SK-N-SH treated with all-trans-retinoic acid at 6 μM for 48 hours (cell line): ENCODE results near the gene TOPAZ1.

Experiments
- ATAC-seq: fragments of 200-7000 bp; cut with Tn5 transposase; 3 replicates; pipeline ENCODE4 v1.9.1; 2020; ENCODE audit warnings: mild to moderate bottlenecking, moderate library complexity
- ARNTL ChIP-seq: fragments of 450-650 bp; formaldehyde crosslinking; IDR thresholded peaks from 2 replicates; pipeline ENCODE4 v1.5.0; 2020; ENCODE audit warnings: low read depth, mild to moderate bottlenecking, moderate library complexity, borderline replicate concordance
- BACH2 ChIP-seq: fragments of 250-450 bp; sonication (Bioruptor Pico); IDR thresholded peaks from 2 replicates; pipeline ENCODE4 v1.9.0; 2021; ENCODE audit warnings: mild to moderate bottlenecking, borderline replicate concordance
- CSDC2 ChIP-seq: fragments of 250-450 bp; sonication (Bioruptor Pico); IDR thresholded peaks from 2 replicates; pipeline ENCODE4 v1.5.0; 2020; ENCODE audit warnings: mild to moderate bottlenecking, moderate library complexity
- CSRNP3 ChIP-seq: fragments of 250-450 bp; sonication (Bioruptor Pico); IDR thresholded peaks from 2 replicates; pipeline ENCODE4 v1.5.1; 2021; ENCODE audit warnings: mild to moderate bottlenecking, moderate library complexity
- ESRRG ChIP-seq: fragments of 250-450 bp; sonication (Bioruptor Pico); IDR thresholded peaks from 2 replicates; pipeline ENCODE4 v1.6.1; 2021; ENCODE audit warnings: mild to moderate bottlenecking
- GLIS3 ChIP-seq: fragments of 250-450 bp; sonication (Bioruptor Pico); IDR thresholded peaks from 2 replicates; pipeline ENCODE4 v1.5.0; 2020; ENCODE audit warnings: mild to moderate bottlenecking, moderate library complexity
- ISL1 ChIP-seq: fragments of 250-450 bp; sonication (Bioruptor Pico); IDR thresholded peaks from 2 replicates; pipeline ENCODE4 v2.1.2; 2022; ENCODE audit warnings: mild to moderate bottlenecking, moderate library complexity
- PATZ1 ChIP-seq: fragments of 250-450 bp; sonication (Bioruptor Pico); IDR thresholded peaks from 2 replicates; pipeline ENCODE4 v1.8.0; 2020; ENCODE audit warnings: mild to moderate bottlenecking, moderate library complexity, borderline replicate concordance
- POU6F1 ChIP-seq: fragments of 250-450 bp; sonication (Bioruptor Pico); IDR thresholded peaks from 2 replicates; pipeline ENCODE4 v1.8.0; 2021; ENCODE audit warnings: low read depth, mild to moderate bottlenecking, moderate library complexity, borderline replicate concordance
- PPARA ChIP-seq: fragments of 250-450 bp; sonication (Bioruptor Pico); IDR thresholded peaks from 2 replicates; pipeline ENCODE4 v1.5.0; 2020; ENCODE audit warnings: mild to moderate bottlenecking, borderline replicate concordance
- RARB ChIP-seq: fragments of 250-450 bp; sonication (Bioruptor Pico); IDR thresholded peaks from 2 replicates; pipeline ENCODE4 v1.8.0; 2021; ENCODE audit warnings: mild to moderate bottlenecking, moderate library complexity
- SNAI2 ChIP-seq: fragments of 250-450 bp; sonication (Bioruptor Pico); IDR thresholded peaks from 2 replicates; pipeline ENCODE4 v1.5.0; 2020; ENCODE audit warnings: mild to moderate bottlenecking, moderate library complexity
- TCF4 ChIP-seq: fragments of 250-450 bp; sonication (Bioruptor Pico); IDR thresholded peaks from 2 replicates; pipeline ENCODE4 v1.8.0; 2021; ENCODE audit warnings: mild to moderate bottlenecking, moderate library complexity, borderline replicate concordance
- TOX ChIP-seq: fragments of 250-450 bp; sonication (Bioruptor Pico); IDR thresholded peaks from 2 replicates; pipeline ENCODE4 v1.8.0; 2021; ENCODE audit warnings: mild to moderate bottlenecking, moderate library complexity, borderline replicate concordance
- TSHZ2 ChIP-seq: fragments of 250-450 bp; sonication (Bioruptor Pico); IDR thresholded peaks from 2 replicates; pipeline ENCODE4 v1.5.0; 2020; ENCODE audit warnings: mild to moderate bottlenecking, moderate library complexity
- ZC3H10 ChIP-seq: fragments of 250-450 bp; sonication (Bioruptor Pico); IDR thresholded peaks from 2 replicates; pipeline ENCODE4 v1.5.1; 2021; ENCODE audit warnings: mild to moderate bottlenecking, moderate library complexity
- ZFP3 ChIP-seq: fragments of 250-450 bp; sonication (Bioruptor Pico); IDR thresholded peaks from 2 replicates; pipeline ENCODE4 v1.5.0; 2020; ENCODE audit warnings: mild to moderate bottlenecking, moderate library complexity
- ZFP30 ChIP-seq: fragments of 450-650 bp; formaldehyde crosslinking; IDR thresholded peaks from 2 replicates; pipeline ENCODE4 v1.5.0; 2022; ENCODE audit warnings: mild to moderate bottlenecking, moderate library complexity
- ZNF8 ChIP-seq: fragments of 450-650 bp; formaldehyde crosslinking; IDR thresholded peaks from 2 replicates; pipeline ENCODE4 v1.5.0; 2020; ENCODE audit warnings: mild to moderate bottlenecking, moderate library complexity
- TF ChIP-seq, protein P1 (sequence below): fragments of 250-450 bp; sonication (Bioruptor Pico); IDR thresholded peaks from 2 replicates; pipeline ENCODE4 v1.5.1; 2020; ENCODE audit warnings: low read depth, mild to moderate bottlenecking, moderate library complexity

TOPAZ1 gene

GRCh38 chr3:44242721-44243120, 1.0 kb downstream of the TOPAZ1 start:
- no peak for TF ChIP-seq PPARA
- no peak for TF ChIP-seq ZC3H10 (CRISPR knock-in tag)

GRCh38 chr3:44248152-44248551, 6.5 kb downstream of the TOPAZ1 start:
- no peak for ATAC-seq
- TF ChIP-seq PATZ1 (CRISPR knock-in tag) (no peak), ZFP30 (no peak), BACH2 (CRISPR knock-in tag) (no peak), ZNF8 (CRISPR knock-in tag) (no peak), SNAI2 (CRISPR knock-in tag) (no peak), CSDC2 (CRISPR knock-in tag) (no peak), TSHZ2 (CRISPR knock-in tag) (no peak), ZC3H10 (CRISPR knock-in tag) (no peak), ESRRG (CRISPR knock-in tag) (no peak), TCF4 (no peak), ARNTL (CRISPR knock-in tag) (no peak), ISL1 (CRISPR knock-in tag) (no peak), ZFP3 (no peak)
- TF ChIP-seq, protein P1, sequence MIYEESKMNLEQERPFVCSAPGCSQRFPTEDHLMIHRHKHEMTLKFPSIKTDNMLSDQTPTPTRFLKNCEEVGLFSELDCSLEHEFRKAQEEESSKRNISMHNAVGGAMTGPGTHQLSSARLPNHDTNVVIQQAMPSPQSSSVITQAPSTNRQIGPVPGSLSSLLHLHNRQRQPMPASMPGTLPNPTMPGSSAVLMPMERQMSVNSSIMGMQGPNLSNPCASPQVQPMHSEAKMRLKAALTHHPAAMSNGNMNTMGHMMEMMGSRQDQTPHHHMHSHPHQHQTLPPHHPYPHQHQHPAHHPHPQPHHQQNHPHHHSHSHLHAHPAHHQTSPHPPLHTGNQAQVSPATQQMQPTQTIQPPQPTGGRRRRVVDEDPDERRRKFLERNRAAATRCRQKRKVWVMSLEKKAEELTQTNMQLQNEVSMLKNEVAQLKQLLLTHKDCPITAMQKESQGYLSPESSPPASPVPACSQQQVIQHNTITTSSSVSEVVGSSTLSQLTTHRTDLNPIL: no peak

More at GRCh38 chr3:44242721-44243120, 1.0 kb downstream of the TOPAZ1 start:
- no peak for ATAC-seq

DNA sequence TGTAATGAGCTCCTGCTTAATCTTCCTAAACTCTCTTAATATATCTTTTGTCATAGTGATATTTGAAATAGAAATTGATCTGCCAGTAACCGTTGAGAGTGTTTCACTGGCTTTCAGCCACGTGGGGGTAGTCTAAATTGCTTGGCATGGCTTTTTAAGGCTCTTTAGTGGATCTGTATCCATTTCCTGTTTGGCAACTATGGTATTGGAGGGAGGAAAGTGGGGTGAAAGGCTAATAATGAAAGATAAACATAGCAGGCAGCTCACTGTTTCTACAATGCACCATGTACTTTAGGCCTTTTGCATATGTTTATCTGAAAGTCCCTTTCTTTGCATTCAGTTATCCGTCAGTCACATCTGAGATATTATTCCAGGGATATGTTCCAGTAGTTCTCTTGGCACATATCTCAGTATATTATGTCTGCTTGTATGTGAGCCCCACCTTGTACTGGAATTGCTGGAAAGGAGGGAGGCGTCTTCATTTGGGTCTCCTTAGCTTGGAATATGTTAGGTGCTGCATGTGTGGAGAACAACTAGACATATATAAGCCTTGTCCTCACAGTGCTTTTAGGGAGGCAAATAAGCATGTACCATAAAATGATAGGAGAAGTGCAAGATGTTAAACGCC, 10.8 kb downstream of the TOPAZ1 start:
- ATAC-seq: no peak
- no peak for TF ChIP-seq ISL1 (CRISPR knock-in tag)
- no peak for TF ChIP-seq PPARA
- no peak for TF ChIP-seq ZC3H10 (CRISPR knock-in tag)
- TF ChIP-seq CSRNP3: no peak
- no peak for TF ChIP-seq BACH2 (CRISPR knock-in tag)

GRCh38 chr3:44259404-44259803, 17.7 kb downstream of the TOPAZ1 start:
- no peak for ATAC-seq
- no peak for TF ChIP-seq POU6F1 (CRISPR knock-in tag)
- no peak for TF ChIP-seq TCF4
- no peak for TF ChIP-seq BACH2 (CRISPR knock-in tag)
- no peak for TF ChIP-seq CSDC2 (CRISPR knock-in tag)
- TF ChIP-seq ZFP3: no peak
- TF ChIP-seq GLIS3: no peak
- TF ChIP-seq CSRNP3: no peak
- no peak for TF ChIP-seq TOX
- no peak for TF ChIP-seq RARB (CRISPR knock-in tag)
- TF ChIP-seq SNAI2 (CRISPR knock-in tag): no peak
- TF ChIP-seq TSHZ2 (CRISPR knock-in tag): no peak
- TF ChIP-seq ZFP30: no peak
- no peak for TF ChIP-seq ZNF8 (CRISPR knock-in tag)
- TF ChIP-seq, protein P1: no peak
